A673 (cell line): ENCODE results near the gene UNC13C. TPM values are rescaled to one million over a fixed set of nuclear protein-coding genes. Genes with fewer than 3 reads are reported as not detected.

ENCODE experiments used
- BruUV-seq: library from RNA; stranded (reverse); fragments of 400-500 nt; replicated peaks from 2 replicates; lab custom pipeline; 2021; lab: Mats Ljungman, UMichigan
- CTCF ChIA-PET: fragments of 300-600 bp; sonication (Branson Sonifier 250); formaldehyde crosslinking; loops from one replicate; lab custom pipeline; 2022; ENCODE audit warnings: antibody characterized with exemption; lab: Charles Lee
- POLR2A ChIA-PET: fragments of 300-600 bp; sonication (Branson Sonifier 250); formaldehyde crosslinking; loops from one replicate; lab custom pipeline; 2022; ENCODE audit warnings: antibody characterized with exemption; ENCODE audit not compliant: low non-redundant PET; lab: Charles Lee
- DNase-seq: peaks from one replicate; pipeline ENCODE4 v3.0.0-alpha.2; 2015; ENCODE audit warnings: low spot score
- H3K27ac ChIP-seq: fragments of 200-600 bp; sonication (generic); 2 replicates; pipeline ENCODE4 v1.5.1; 2016; ENCODE audit warnings: mixed run types, low read depth, mild to moderate bottlenecking, mixed read lengths, antibody characterized with exemption, low read length; ENCODE audit not compliant: poor library complexity, severe bottlenecking
- H3K27me3 ChIP-seq: fragments of 200-600 bp; sonication (generic); replicated peaks from 2 replicates; pipeline ENCODE4 v1.6.1; 2017; ENCODE audit warnings: mixed run types, low read depth, mild to moderate bottlenecking, mixed read lengths, antibody characterized with exemption, low read length; ENCODE audit not compliant: insufficient read depth, poor library complexity
- H3K36me3 ChIP-seq: fragments of 200-600 bp; sonication (generic); 2 replicates; pipeline ENCODE4 v1.6.1; 2016; ENCODE audit warnings: mixed run types, mild to moderate bottlenecking, mixed read lengths, antibody characterized with exemption, low read length; ENCODE audit not compliant: insufficient read depth, poor library complexity, severe bottlenecking
- H3K4me1 ChIP-seq: fragments of 200-600 bp; sonication (generic); 2 replicates; pipeline ENCODE4 v1.6.1; 2017; ENCODE audit warnings: mixed run types, mild to moderate bottlenecking, mixed read lengths, antibody characterized with exemption, low read length; ENCODE audit not compliant: insufficient read depth, poor library complexity, severe bottlenecking
- H3K4me3 ChIP-seq: fragments of 200-600 bp; sonication (generic); 2 replicates; pipeline ENCODE4 v1.5.1; 2016; ENCODE audit warnings: low read depth, mixed run types, mild to moderate bottlenecking, mixed read lengths, low read length; ENCODE audit not compliant: poor library complexity, severe bottlenecking
- H3K9me3 ChIP-seq: fragments of 200-600 bp; sonication (generic); 2 replicates; pipeline ENCODE4 v1.6.1; 2016; ENCODE audit warnings: mixed run types, low read depth, mild to moderate bottlenecking, mixed read lengths, antibody characterized with exemption, low read length; ENCODE audit not compliant: poor library complexity, severe bottlenecking
- CTCF ChIP-seq: fragments of 300-800, 200-600 bp; sonication (generic); conservative IDR thresholded peaks from 2 replicates; pipeline ENCODE4 v1.5.1; 2017; ENCODE audit warnings: low read depth, mild to moderate bottlenecking, antibody characterized with exemption, low read length, moderate library complexity, mixed read lengths
- EZH2 ChIP-seq: fragments of 200-600 bp; sonication (generic); IDR thresholded peaks from 2 replicates; pipeline ENCODE4 v1.6.1; 2017; ENCODE audit warnings: borderline replicate concordance, low read depth, mild to moderate bottlenecking, mixed read lengths, antibody characterized with exemption, low read length; ENCODE audit not compliant: poor library complexity, severe bottlenecking
- intact Hi-C: fragments of 100-400 bp; cut with micrococcal nuclease; formaldehyde crosslinking; loops from one replicate; pipeline ENCODE4 v1.10.0; 2022; ENCODE audit not compliant: unreplicated experiment
- total RNA-seq: library from RNA; stranded (reverse); gene quantifications from 2 replicates; pipeline ENCODE4 v1.2.3, GENCODE V29; 2021

The UNC13C gene
- total RNA-seq, 1 experiment from 2014 or later, result not detected

- DNase-seq, result no peak
- POLR2A ChIA-PET, result no interaction called here
These were observed 630.9 kb downstream of the UNC13C start for GRCh38 chr15:54608876-54609835.

GRCh38 chr15:54618120-54618519 lies 639.9 kb downstream of the UNC13C start:
- Histone ChIP-seq H3K4me3 (no peak overlapping the region), H3K27me3 (no peaks in the 10 kb centered on the region), H3K9me3 (peaks cover 6% of the 10 kb centered on the region), H3K4me1 (no peaks in the 10 kb centered on the region), H3K36me3 (no peaks in the 10 kb centered on the region), H3K27ac (no peak overlapping the region)
- BruUV-seq, result no TSS peak
- intact Hi-C loops, result no loop called here
- ChIA-PET CTCF (no interaction called here), POLR2A (no interaction called here)
- no peak for DNase-seq
- TF ChIP-seq EZH2, result no peak
- no peak for TF ChIP-seq CTCF

More at GRCh38 chr15:54608876-54609835, 630.9 kb downstream of the UNC13C start:
- no peaks in the 10 kb centered on the region for H3K9me3 ChIP-seq
- intact Hi-C loops, result no loop called here
- H3K4me3 ChIP-seq, result no peak overlapping the region
- H3K27ac ChIP-seq, result no peak overlapping the region
- no peaks in the 10 kb centered on the region for H3K4me1 ChIP-seq
- CTCF ChIA-PET, result no interaction called here
- no peaks in the 10 kb centered on the region for H3K27me3 ChIP-seq
- no TSS peak for BruUV-seq
- no peaks in the 10 kb centered on the region for H3K36me3 ChIP-seq
- TF ChIP-seq CTCF (no peak), EZH2 (no peak)

GRCh38 chr15:54619180-54619579 lies 640.9 kb downstream of the UNC13C start:
- ChIA-PET POLR2A (no interaction called here), CTCF (no interaction called here)
- Histone ChIP-seq H3K4me3 (no peak overlapping the region), H3K27me3 (no peaks in the 10 kb centered on the region), H3K4me1 (no peaks in the 10 kb centered on the region), H3K36me3 (no peaks in the 10 kb centered on the region), H3K27ac (no peak overlapping the region), H3K9me3 (peaks cover 6% of the 10 kb centered on the region)
- no peak for TF ChIP-seq CTCF
- TF ChIP-seq EZH2, result no peak
- no peak for DNase-seq
- no TSS peak for BruUV-seq
- intact Hi-C loops, result no loop called here
